Erythroblast (primary cell): ENCODE measurements around the gene SLC44A1.

Source experiments
- DNase-seq, 2 experiments: peaks; one replicate each; lab custom pipeline; 2025; lab: John Stamatoyannopoulos, UW
- GATA1 ChIP-seq: IDR thresholded peaks from 2 replicates; pipeline ENCODE4 v1.6.1; 2011; ENCODE audit warnings: low read depth, mild to moderate bottlenecking, control low read depth, low read length, moderate library complexity
- POLR2A ChIP-seq: IDR thresholded peaks from 2 replicates; pipeline ENCODE4 v1.6.1; 2011; ENCODE audit warnings: mild to moderate bottlenecking, low read length

The SLC44A1 gene

DNA sequence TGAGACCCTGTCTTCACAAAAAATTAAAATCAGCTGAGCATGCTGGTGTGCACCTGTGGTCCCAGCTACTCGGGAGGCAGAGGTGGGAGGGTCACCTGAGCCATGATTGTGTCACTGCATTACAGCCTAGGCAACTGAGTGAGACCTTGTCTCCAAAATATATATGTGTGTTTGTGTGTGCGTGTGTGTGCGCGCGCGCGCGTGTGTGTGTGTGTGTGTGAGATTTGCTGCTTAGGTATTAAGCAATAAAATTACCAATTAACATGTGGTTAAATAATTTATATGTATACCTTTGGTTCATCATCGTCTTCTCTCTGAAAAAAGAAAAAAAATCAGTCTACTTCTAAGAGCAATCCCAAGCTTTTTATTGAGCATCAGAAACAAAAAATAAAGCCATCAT, 117.4 kb downstream of the SLC44A1 start:
- DNase-seq = no peak
- no peak for TF ChIP-seq GATA1
- TF ChIP-seq POLR2A = no peak

DNA sequence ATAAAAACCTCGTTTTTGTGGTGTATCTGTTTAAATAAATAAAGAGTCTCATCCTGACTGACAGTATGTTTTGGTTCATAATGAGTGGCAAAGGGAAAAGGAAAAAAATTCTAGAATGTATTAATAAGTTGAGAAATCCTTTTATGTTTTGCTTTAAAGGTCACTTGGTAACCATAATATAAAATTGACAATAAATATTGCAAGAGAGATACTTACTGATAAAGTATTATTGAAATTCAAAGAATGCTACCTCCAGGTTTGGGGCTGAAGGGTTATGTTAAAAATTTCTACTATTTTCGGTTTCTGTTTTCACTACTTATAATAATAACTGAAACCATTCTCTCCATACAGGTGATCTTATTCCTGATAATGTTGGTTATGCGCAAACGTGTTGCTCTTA, 118.0 kb downstream of the SLC44A1 start:
- no peak for TF ChIP-seq GATA1
- no peak for TF ChIP-seq POLR2A
- DNase-seq = no peak

DNA sequence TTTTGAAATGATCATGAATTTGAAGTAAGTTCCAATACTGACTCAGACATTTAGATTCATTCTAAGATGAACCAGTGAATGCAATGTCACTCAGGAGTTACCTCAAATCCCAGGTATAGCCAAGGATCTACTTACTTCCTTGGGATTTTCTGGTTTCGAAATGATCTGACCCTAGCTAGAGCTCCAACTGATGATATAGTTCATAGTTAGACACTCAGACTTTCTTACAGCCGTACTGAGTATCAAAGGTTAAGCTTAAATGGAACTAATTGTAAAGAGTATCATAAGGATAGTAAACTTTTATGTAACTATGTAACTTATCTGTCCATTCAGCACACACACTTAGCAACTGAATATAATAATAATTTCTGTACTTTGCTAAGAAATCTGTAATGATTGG, 119.4 kb downstream of the SLC44A1 start:
- no peak for DNase-seq
- TF ChIP-seq POLR2A (no peak), GATA1 (no peak)

DNA sequence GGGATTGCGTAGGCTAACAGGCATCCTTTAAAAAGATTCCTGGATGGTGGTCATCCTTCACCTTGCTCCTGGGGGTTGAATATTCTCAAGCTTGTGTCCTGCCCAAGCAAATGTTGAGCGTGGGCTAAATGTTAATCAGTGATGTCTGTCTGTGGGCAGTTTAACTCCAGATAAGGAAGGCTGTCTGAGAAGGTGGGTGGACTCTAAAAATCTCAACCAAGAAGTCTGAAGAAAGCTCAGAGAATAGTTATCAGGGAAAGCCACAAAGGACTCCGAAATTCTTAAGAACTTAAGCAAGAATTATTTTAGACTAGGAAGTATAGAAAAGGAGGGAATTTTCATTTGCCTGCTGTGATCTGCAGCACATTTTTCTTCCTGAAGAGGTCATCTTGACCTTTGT, 125.5 kb downstream of the SLC44A1 start:
- TF ChIP-seq GATA1 (no peak), POLR2A (no peak)

DNA sequence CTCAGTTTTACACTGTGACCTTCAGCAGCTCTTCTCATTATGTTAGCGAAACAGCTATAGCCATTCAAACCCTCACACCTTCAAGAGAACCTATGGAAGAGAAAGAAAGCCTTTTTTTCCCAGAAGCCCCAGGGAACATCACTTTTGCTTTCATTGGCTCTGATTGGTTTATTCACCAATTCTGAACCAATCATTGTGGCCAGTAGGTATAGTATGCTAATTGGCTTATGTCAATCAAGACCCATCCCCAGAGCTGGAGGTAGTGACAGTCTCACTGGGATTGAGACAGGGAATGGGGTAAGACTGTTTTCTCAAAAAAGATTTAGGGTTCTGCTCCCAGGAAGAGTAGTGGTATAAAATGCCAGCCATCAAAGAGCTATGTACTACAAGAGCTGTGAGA, 129.3 kb downstream of the SLC44A1 start:
- no peak for DNase-seq
- TF ChIP-seq POLR2A = no peak
- no peak for TF ChIP-seq GATA1

More for the DNA sequence above, 125.5 kb downstream of the SLC44A1 start:
- DNase-seq = peak in 1 of 2 experiments; percentile 19

DNA sequence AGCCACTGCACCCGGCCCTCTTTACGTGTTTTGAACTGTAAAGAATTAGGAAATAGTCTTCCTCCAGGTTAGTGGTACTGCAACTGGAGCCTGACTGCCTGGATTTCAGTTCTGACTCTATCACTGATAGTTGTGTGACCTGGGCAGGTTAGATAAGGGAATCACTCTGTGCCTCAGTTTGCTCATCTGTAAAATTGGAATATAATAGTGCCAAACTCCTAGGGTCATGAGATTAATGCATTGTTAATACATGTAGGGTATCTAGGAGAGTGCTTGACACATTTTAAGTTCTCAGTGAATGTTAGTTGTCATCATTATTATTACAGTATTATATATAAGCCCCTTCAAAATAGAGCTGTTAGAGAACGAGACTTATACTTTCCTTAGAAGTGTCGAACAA, 130.9 kb downstream of the SLC44A1 start:
- no peak for DNase-seq
- TF ChIP-seq GATA1 (no peak), POLR2A (no peak)

DNA sequence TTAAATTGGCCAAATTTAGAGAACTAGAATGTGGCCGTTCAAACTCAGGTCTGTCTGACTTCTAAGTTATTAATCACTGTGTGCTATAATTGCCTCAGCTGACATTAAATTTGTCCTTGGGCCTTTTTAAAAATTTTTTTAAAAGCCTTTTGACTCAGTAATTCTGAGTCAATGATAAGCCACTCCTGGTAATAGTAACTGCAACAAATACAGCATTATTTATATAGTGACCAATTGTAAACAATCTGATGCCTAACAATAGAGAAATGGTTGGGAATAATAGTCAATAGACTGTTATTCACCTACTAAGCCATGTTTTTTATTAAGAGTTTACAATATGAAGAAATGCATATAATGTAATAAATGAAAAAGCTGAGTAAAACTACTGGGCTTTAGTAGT, 132.4 kb downstream of the SLC44A1 start:
- DNase-seq = no peak
- TF ChIP-seq POLR2A = no peak
- TF ChIP-seq GATA1 = no peak

DNA sequence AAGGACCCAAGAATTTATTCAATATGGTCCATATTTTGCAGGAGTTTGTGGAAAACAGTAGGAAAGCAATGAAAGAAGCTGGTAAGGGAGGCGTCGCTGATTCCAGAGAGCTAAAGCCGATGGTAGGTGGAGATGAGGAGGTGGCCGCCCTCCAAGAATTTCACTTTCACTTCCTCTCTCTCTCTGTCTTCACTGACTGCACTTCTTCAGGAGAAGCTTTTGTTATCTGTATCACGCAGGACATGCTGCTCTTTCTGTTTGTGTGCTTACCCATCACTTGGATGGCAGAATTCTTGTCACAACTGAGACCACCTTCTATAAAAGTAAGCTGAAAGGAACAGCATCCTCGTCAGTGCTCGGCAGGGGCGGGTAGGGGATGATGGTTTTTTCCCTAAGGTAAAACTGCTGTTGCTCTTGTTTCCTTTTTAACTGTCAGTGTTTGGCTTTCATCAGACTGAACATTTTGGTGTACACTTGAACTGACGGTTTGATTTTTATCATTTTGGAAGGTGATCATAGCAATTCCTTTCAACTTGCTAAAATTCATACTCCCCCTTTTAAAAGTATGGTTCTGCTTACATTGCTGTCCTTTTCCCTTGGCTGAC, 141.0 kb downstream of the SLC44A1 start:
- DNase-seq = peak; percentile 77 to 79
- TF ChIP-seq POLR2A (peak; percentile 58), GATA1 (no peak)

DNA sequence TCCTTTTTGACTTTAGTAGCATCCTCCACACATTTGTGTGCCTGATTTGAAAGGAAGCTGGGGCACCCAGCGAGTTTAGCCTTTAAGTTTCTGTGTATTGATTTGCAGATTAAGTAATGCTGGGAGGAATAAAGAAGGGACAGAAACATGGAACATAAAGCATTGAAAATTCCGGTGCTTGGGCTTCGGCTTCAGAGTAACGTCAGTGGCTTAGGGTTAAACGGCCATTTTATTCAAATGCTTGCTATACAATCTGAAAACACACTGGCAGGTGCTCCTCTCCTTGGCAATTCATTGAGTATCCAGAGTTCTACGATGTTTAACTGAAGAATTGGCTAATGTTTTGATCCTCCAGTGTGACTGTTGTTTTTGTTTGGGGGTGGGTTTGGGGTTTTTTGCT, 145.3 kb downstream of the SLC44A1 start:
- TF ChIP-seq POLR2A (no peak), GATA1 (no peak)

DNA sequence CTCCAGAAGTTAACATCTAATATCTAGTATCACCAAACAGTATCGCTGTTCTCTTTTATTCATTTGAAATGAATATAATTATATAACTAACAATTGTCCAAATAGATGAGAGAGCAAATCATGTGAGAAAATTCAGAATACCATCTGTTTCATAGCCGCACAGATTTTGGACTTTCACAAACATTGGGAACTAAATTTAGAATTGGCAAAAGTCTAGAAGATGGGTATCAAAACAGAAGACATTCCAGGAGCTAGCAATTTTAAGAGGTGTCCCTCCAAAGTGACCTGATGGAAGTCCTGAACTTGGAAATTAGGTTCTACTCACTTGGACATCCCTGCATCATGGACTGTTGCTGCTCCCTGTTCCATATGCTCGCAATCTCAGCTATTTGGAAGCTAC, 146.4 kb downstream of the SLC44A1 start:
- no peak for DNase-seq
- TF ChIP-seq POLR2A = no peak

More for the DNA sequence above, 145.3 kb downstream of the SLC44A1 start:
- no peak for DNase-seq

DNA sequence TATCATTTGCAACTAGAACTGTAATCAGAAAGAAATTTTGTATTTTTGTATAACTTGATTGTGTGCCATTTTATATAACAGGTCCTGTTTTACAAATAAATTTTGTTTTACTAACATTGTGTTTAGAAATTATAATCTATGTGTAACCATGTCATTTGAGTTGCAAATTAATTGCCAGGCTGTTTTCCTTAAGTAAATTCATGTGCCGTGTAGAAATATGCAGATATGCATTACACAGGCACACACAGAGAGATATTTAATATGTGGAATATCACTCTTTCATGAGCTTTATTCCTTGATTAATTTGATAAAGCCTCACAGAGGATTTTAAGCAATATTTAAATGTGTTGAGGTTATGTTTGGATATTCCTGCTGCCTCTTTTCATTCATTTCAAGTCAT, 146.8 kb downstream of the SLC44A1 start:
- TF ChIP-seq POLR2A = no peak
- TF ChIP-seq GATA1 = no peak
- DNase-seq = no peak

DNA sequence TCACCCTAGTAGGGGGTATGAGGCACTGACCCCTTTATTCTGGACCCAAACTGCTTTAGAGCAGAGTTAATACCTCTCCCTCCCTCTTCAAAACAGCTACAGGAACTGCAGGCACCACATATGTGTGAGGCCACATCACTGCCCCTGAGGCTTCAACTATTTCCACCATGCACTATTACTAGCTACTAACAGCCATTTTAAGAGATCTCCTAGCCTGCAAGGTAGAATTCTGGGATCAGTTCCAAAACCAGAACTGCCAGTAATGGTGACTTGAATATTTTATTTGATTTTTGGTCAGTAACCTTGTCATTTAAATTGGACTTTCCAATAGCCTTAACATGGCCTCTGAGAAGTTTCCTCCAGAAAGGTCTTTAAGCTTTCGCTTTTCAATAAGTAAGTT, 148.1 kb downstream of the SLC44A1 start:
- peak; percentile 11 to 53 for DNase-seq
- TF ChIP-seq GATA1 (no peak), POLR2A (no peak)

DNA sequence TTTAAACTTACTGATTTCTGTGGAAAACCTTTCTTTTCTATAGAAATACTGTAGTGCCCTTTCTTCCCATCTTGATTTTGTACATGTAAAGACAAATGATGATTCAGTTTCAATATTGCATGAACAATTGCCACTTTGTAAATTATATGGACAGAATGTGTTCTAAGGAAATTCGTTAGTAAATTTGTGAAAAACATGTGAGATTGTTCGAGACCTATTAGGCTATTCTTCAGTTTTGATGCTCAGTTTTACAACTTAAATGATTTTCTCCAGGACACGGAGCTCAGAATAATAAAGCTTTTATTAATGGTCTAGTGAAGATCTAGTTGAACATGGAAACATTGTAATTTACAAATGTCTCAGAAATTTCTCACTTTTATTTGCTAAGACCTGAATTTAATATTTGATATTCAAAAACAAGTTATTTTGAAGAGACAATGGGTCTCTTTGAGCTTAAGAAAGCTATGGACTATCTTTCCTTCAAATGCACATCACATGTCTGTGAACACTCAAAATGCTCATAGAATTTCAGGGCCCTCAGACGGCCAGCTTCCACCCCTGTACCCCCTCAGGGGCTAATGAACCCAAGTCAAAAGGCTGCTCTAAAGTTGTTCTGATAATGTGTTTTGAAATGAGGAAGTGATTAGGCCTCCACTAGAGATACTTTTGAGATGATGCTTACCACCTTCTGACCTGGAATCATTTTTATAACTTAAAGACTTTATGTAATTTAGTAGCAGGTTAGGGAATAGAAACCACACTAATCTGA, 149.3 kb downstream of the SLC44A1 start:
- DNase-seq = no peak
- TF ChIP-seq POLR2A (no peak), GATA1 (no peak)

DNA sequence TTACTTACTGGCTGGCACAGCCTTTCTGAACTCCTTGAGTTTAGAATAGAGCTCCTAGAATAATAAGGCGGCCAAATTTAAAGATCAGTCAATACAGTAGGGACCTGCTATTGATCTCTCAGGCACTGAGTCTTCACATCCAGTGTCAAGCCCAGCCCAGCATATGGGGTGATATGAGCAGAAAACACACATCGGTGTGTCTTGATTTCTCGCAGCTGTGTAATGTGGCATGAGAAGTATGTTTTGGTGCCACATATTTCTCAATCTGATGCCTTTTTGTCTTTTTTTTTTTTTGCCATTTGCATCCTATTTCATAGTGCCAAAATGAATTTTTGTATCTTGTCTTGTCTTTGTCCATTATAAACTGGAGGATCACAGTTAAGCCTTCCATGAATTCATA, 152.0 kb downstream of the SLC44A1 start:
- TF ChIP-seq GATA1 = no peak
- no peak for TF ChIP-seq POLR2A
- DNase-seq = no peak

DNA sequence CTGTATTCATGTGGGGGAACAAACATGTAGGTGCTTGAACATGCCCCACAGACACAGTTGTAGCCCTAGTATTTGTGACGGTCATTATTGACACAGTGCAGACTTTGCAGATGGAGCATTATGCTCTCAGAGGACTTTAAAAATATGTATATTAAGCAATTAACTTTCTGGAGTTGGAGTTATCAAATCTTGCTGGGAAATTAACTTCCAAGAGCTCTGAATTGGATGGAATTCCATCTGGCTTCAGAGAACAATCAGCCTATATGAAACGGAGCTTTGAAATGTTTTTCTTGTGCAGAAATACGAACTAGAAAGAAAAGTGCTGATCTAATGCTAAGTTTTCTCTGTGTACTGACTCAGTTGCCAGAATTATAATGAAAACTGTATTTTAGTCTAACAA, 152.4 kb downstream of the SLC44A1 start:
- DNase-seq = no peak
- TF ChIP-seq GATA1 = no peak
- no peak for TF ChIP-seq POLR2A
